Gastrocnemius medialis (tissue), 4 donors: ENCODE results near the gene CHST12.

Experiments used
- CTCF ChIP-seq, 5 experiments: fragments of 450-650 bp in 3 of 5; fragments of 200-600 bp in 2 of 5; sonication (generic) in 2 of 5; IDR thresholded peaks in 4 of 5; conservative IDR thresholded peaks in 1 of 5; 1 replicate in 4 of 5; 2 replicates in 1 of 5; pipeline ENCODE4 v1.5.1; 2016 to 2019; ENCODE audit warnings: antibody characterized with exemption in 5 of 5, mild to moderate bottlenecking in 3 of 5, moderate library complexity in 3 of 5
- POLR2A ChIP-seq, 2 donors: fragments of 450-650 bp; IDR thresholded peaks; one replicate each; pipeline ENCODE4 v1.6.1; 2017; ENCODE audit warnings: antibody characterized with exemption in 2 of 2, mild to moderate bottlenecking in 2 of 2, moderate library complexity in 2 of 2

- TF ChIP-seq CTCF (IDR thresholded peaks at IDR 0.05 in 4 of 5, conservative IDR thresholded peaks at IDR 0.05 in 1 of 5): no peak
- TF ChIP-seq POLR2A (IDR thresholded peaks at IDR 0.05): no peak
Observed at GRCh38 chr7:2379161-2379560, 24.2 kb upstream of the CHST12 start.
